ENCODE data around the gene PANK1. TPM values are rescaled to one million over a fixed set of nuclear protein-coding genes. Genes with fewer than 3 reads are reported as not detected.

The PANK1 gene
- total and polyA plus RNA-seq, 2 of the 8 experiments (the other 6 are each of a cell fraction or from before 2014, with no cell fraction given), result 18.5 to 40.4 TPM

GRCh38 chr10:89637113-89637512 lies 7.9 kb downstream of the PANK1 start:
- no peak overlapping the region for H3K18ac ChIP-seq (ENCODE audit: extremely low read depth, low read length)
- no peak overlapping the region for H4K8ac ChIP-seq (ENCODE audit: extremely low read depth, insufficient read depth, low read length)
- no peak overlapping the region for H3K9ac ChIP-seq (replicated peaks in 1 of 4; ENCODE audit: extremely low read depth in 1 of 4, low read depth in 3 of 4, low read length in 3 of 4)
- ChIA-PET POLR2A (ENCODE audit: partially characterized antibody) (no interaction called here), CTCF (ENCODE audit: partially characterized antibody) (interaction anchor here (1.1 kb wide), 1 partner anchor 44 kb away, joined by 3 read pairs; no protein-coding TSS in a partner anchor)
- H3K79me1 ChIP-seq (ENCODE audit: low read depth, low read length), result peaks cover 8% of the 10 kb centered on the region
- no peak overlapping the region for H3K4me2 ChIP-seq (ENCODE audit: insufficient read depth in 1 of 2, low read depth in 2 of 2, low read length in 2 of 2)
- H3K23ac ChIP-seq (ENCODE audit: insufficient read length), result no peak overlapping the region
- H2BK5ac ChIP-seq (ENCODE audit: low read depth, low read length), result no peak overlapping the region
- no peak overlapping the region for H3K4me3 ChIP-seq (ENCODE audit: extremely low read depth in 1 of 4, insufficient read depth in 2 of 4, low read depth in 3 of 4, low read length in 4 of 4)
- peaks cover 0 to 27% (median 6%) of the 10 kb centered on the region in 4 experiments; a peak in 4 of 8 replicates for H3K36me3 ChIP-seq (ENCODE audit: control insufficient read depth in 2 of 4, insufficient read depth in 4 of 4, low read length in 3 of 4)
- no peak overlapping the region for H2AK5ac ChIP-seq (ENCODE audit: low read depth, low read length)
- no peak overlapping the region for H2AFZ ChIP-seq (ENCODE audit: low read length)
- H3K56ac ChIP-seq (replicated peaks; ENCODE audit: insufficient read length, low read depth, low read length), result no peak overlapping the region
- H2BK12ac ChIP-seq (ENCODE audit: low read depth, low read length), result no peak overlapping the region
- H4K5ac ChIP-seq (ENCODE audit: insufficient read length, low read depth, low read length), result no peak overlapping the region
- no peak overlapping the region for H2BK120ac ChIP-seq (replicated peaks; ENCODE audit: low read depth, low read length)
- no peaks in the 10 kb centered on the region for H3K9me3 ChIP-seq (ENCODE audit: insufficient read depth in 2 of 2, low read depth in 1 of 2, low read length in 1 of 2)
- H3K27ac ChIP-seq (ENCODE audit: low read depth, low read length), result no peak overlapping the region
- 98% methylated on average over 7 of the region's 7 CpGs; no CpG with 5 or more reads in 1 of the 2 experiments for WGBS, 2 experiments (ENCODE audit: extremely low coverage in 1 of 2, insufficient coverage in 1 of 2, insufficient read length in 1 of 2, insufficient replicate concordance in 2 of 2, low coverage in 1 of 2, low lambda C conversion rate in 2 of 2, missing lambda C conversion rate in 1 of 2)
- no peaks in the 10 kb centered on the region for H3K23me2 ChIP-seq (ENCODE audit: low read depth, low read length)
- peaks cover 4 to 12% of the 10 kb centered on the region in 2 experiments for H4K20me1 ChIP-seq (replicated peaks in 1 of 2; ENCODE audit: control insufficient read depth in 1 of 2, insufficient read depth in 2 of 2, low read length in 2 of 2)
- H4K91ac ChIP-seq (replicated peaks; ENCODE audit: insufficient read length, low read length), result no peak overlapping the region
- no peak for FAIRE-seq
- no peak for DNase-seq (ENCODE audit: low read depth in 1 of 2, low spot score in 2 of 2)
- H2BK15ac ChIP-seq (ENCODE audit: low read length), result no peak overlapping the region
- H3K4ac ChIP-seq (replicated peaks; ENCODE audit: insufficient read length, low read depth, low read length), result no peak overlapping the region
- no peaks in the 10 kb centered on the region; a peak in 1 of 7 replicates for H3K27me3 ChIP-seq (replicated peaks in 1 of 4; ENCODE audit: control insufficient read depth in 3 of 4, extremely low read depth in 1 of 4, insufficient read depth in 3 of 4, low read length in 3 of 4)
- no peak overlapping the region for H3K14ac ChIP-seq (ENCODE audit: insufficient read length)
- no peak overlapping the region for H2BK20ac ChIP-seq (ENCODE audit: low read length)
- peaks cover 39 to 97% of the 10 kb centered on the region in 2 experiments for H3K79me2 ChIP-seq (ENCODE audit: control insufficient read depth in 1 of 2, insufficient read depth in 2 of 2, low read length in 2 of 2)
- H3K4me1 ChIP-seq (replicated peaks in 1 of 4; ENCODE audit: control insufficient read depth in 3 of 4, insufficient read depth in 4 of 4, low read length in 3 of 4), result no peaks in the 10 kb centered on the region
- no peak for TF ChIP-seq CHD1 (IDR thresholded peaks at IDR 0.05; ENCODE audit: low read depth, low read length)
- no peak for TF ChIP-seq SIRT6 (IDR thresholded peaks at IDR 0.05; ENCODE audit: low read length)

Data from H1 (cell line).